GM23248 (cell line): ENCODE results near the gene FUT8. TPM values are rescaled to one million over a fixed set of nuclear protein-coding genes. Genes with fewer than 3 reads are reported as not detected.

ENCODE experiments used
- DNase-seq: peaks from one replicate; pipeline ENCODE4 v3.0.0-alpha.2; 2015
- H2AFZ ChIP-seq: fragments of 200-600 bp; sonication (generic); 2 replicates; pipeline ENCODE4 v1.6.1; 2016; ENCODE audit warnings: antibody characterized with exemption
- H3F3A ChIP-seq: fragments of 200-600 bp; sonication (generic); 2 replicates; pipeline ENCODE4 v1.6.1; 2016; ENCODE audit warnings: mild to moderate bottlenecking, antibody characterized with exemption, mixed run types; ENCODE audit not compliant: insufficient read depth
- H3K27ac ChIP-seq: fragments of 200-600 bp; sonication (generic); 2 replicates; pipeline ENCODE4 v1.5.1; 2016; ENCODE audit warnings: mild to moderate bottlenecking
- H3K27me3 ChIP-seq: fragments of 200-600 bp; sonication (generic); replicated peaks from 2 replicates; pipeline ENCODE4 v1.6.1; 2016; ENCODE audit warnings: mild to moderate bottlenecking; ENCODE audit not compliant: insufficient read depth
- H3K36me3 ChIP-seq: fragments of 200-600 bp; sonication (generic); 2 replicates; pipeline ENCODE4 v1.6.1; 2016; ENCODE audit warnings: low read depth, mild to moderate bottlenecking
- H3K4me1 ChIP-seq: fragments of 200-600 bp; sonication (generic); 2 replicates; pipeline ENCODE4 v1.6.1; 2016; ENCODE audit warnings: mild to moderate bottlenecking; ENCODE audit not compliant: insufficient read depth
- H3K4me2 ChIP-seq: fragments of 200-600 bp; sonication (generic); one replicate; pipeline ENCODE4 v1.6.1; 2016; ENCODE audit warnings: mild to moderate bottlenecking; ENCODE audit not compliant: unreplicated experiment
- H3K4me3 ChIP-seq: fragments of 200-600 bp; sonication (generic); 2 replicates; pipeline ENCODE4 v1.5.1; 2016; ENCODE audit warnings: mild to moderate bottlenecking
- H3K79me2 ChIP-seq: fragments of 200-600 bp; sonication (generic); 2 replicates; pipeline ENCODE4 v1.6.1; 2016; ENCODE audit warnings: mild to moderate bottlenecking; ENCODE audit not compliant: insufficient read depth
- H3K9ac ChIP-seq: fragments of 200-600 bp; sonication (generic); 2 replicates; pipeline ENCODE4 v1.6.1; 2016; ENCODE audit warnings: mild to moderate bottlenecking
- H3K9me2 ChIP-seq: fragments of 200-600 bp; sonication (generic); 2 replicates; pipeline ENCODE4 v1.6.1; 2016; ENCODE audit warnings: mixed run types, mild to moderate bottlenecking, moderate library complexity; ENCODE audit not compliant: insufficient read depth
- H3K9me3 ChIP-seq: fragments of 200-600 bp; sonication (generic); one replicate; pipeline ENCODE4 v1.6.1; 2017; ENCODE audit warnings: low read depth
- H4K20me1 ChIP-seq: fragments of 200-600 bp; sonication (generic); 2 replicates; pipeline ENCODE4 v1.6.0; 2016; ENCODE audit not compliant: insufficient read depth
- EZH2 ChIP-seq: fragments of 200-600 bp; sonication (generic); IDR thresholded peaks from 2 replicates; pipeline ENCODE4 v1.6.1; 2018; ENCODE audit warnings: antibody characterized with exemption, mild to moderate bottlenecking; ENCODE audit not compliant: insufficient read depth, poor library complexity, severe bottlenecking
- EZH2phosphoT487 ChIP-seq: fragments of 200-600 bp; sonication (generic); IDR thresholded peaks from 2 replicates; pipeline ENCODE4 v1.6.1; 2018; ENCODE audit warnings: antibody characterized with exemption, moderate library complexity, mild to moderate bottlenecking, low read depth; ENCODE audit not compliant: insufficient read depth
- WGBS, 2 experiments: methylation state at CpG; one replicate each; pipeline ENCODE4 v1.1.6; 2015 to 2017; ENCODE audit warnings: low lambda C conversion rate in 2 of 2, low coverage in 1 of 2; ENCODE audit errors: missing lambda C conversion rate in 2 of 2; 5-methylcytosine and 5-hydroxymethylcytosine counted together
- in situ Hi-C: fragments of 300-500 bp; cut with MboI; formaldehyde crosslinking; loops from 2 replicates; pipeline ENCODE4 v1.15.0; 2020
- polyA plus RNA-seq: library from polyadenylated mRNA; unstranded; fragments of >200 nt; fragmentation: Nextera tagmentation; extraction: Ambion mirVana; gene quantifications from 2 replicates; pipeline ENCODE4 v1.2.1, GENCODE V29; 2016
- total RNA-seq: library from RNA; depleted of rRNA; stranded (reverse); fragments of >200 nt; shearing (Covaris generic); gene quantifications from 2 replicates; pipeline ENCODE4 v1.2.3, GENCODE V29; 2014

Gene FUT8
- total and polyA plus RNA-seq, 2 experiments from 2014 or later, result 40.0 to 60.6 TPM

GRCh38 chr14:65382586-65382985, 29.9 kb upstream of the FUT8 start:
- Histone ChIP-seq H3K9me3 (no peaks in the 10 kb centered on the region), H3K4me1 (no peaks in the 10 kb centered on the region; the same call in 1 of the 2 replicates), H3K27ac (no peak overlapping the region), H2AFZ (no peak overlapping the region), H3F3A (no peaks in the 10 kb centered on the region), H3K36me3 (no peaks in the 10 kb centered on the region), H3K79me2 (no peaks in the 10 kb centered on the region), H3K9me2 (no peaks in the 10 kb centered on the region), H4K20me1 (no peaks in the 10 kb centered on the region), H3K27me3 (no peaks in the 10 kb centered on the region), H3K4me2 (no peak overlapping the region), H3K9ac (no peak overlapping the region), H3K4me3 (no peak overlapping the region)
- in situ Hi-C loops, result no loop called here
- 52 to 65% methylated on average over 3 of the region's 3 CpGs for WGBS, 2 experiments
- no peak for TF ChIP-seq EZH2
- TF ChIP-seq EZH2phosphoT487, result no peak
- no peak for DNase-seq

GRCh38 chr14:65387171-65387570, 25.4 kb upstream of the FUT8 start:
- H4K20me1 ChIP-seq, result no peaks in the 10 kb centered on the region
- no peaks in the 10 kb centered on the region for H3K27me3 ChIP-seq
- no peak for TF ChIP-seq EZH2phosphoT487
- TF ChIP-seq EZH2, result no peak
- WGBS, 2 experiments, result 89 to 93% methylated on average over 6 of the region's 6 CpGs
- H3K9me3 ChIP-seq, result no peaks in the 10 kb centered on the region
- H2AFZ ChIP-seq, result no peak overlapping the region
- no peaks in the 10 kb centered on the region for H3F3A ChIP-seq
- no peaks in the 10 kb centered on the region for H3K36me3 ChIP-seq
- H3K9me2 ChIP-seq, result no peaks in the 10 kb centered on the region
- H3K4me1 ChIP-seq, result no peaks in the 10 kb centered on the region
- no peak for DNase-seq
- in situ Hi-C loops, result no loop called here
- no peak overlapping the region for H3K9ac ChIP-seq
- H3K79me2 ChIP-seq, result no peaks in the 10 kb centered on the region
- no peak overlapping the region for H3K4me2 ChIP-seq
- no peak overlapping the region for H3K4me3 ChIP-seq
- no peak overlapping the region for H3K27ac ChIP-seq

GRCh38 chr14:65387628-65388027, 24.9 kb upstream of the FUT8 start:
- H3K9ac ChIP-seq, result no peak overlapping the region
- H3K27ac ChIP-seq, result no peak overlapping the region
- no peaks in the 10 kb centered on the region for H4K20me1 ChIP-seq
- no peaks in the 10 kb centered on the region for H3K36me3 ChIP-seq
- H3K27me3 ChIP-seq, result no peaks in the 10 kb centered on the region
- H3K4me1 ChIP-seq, result no peaks in the 10 kb centered on the region
- WGBS, 2 experiments, result 82 to 87% methylated on average over 1 of the region's 1 CpG
- no peaks in the 10 kb centered on the region for H3F3A ChIP-seq
- no peak overlapping the region for H2AFZ ChIP-seq
- H3K9me3 ChIP-seq, result no peaks in the 10 kb centered on the region
- in situ Hi-C loops, result no loop called here
- no peaks in the 10 kb centered on the region for H3K79me2 ChIP-seq
- no peaks in the 10 kb centered on the region for H3K9me2 ChIP-seq
- no peak overlapping the region for H3K4me3 ChIP-seq
- no peak for DNase-seq
- H3K4me2 ChIP-seq, result no peak overlapping the region
- no peak for TF ChIP-seq EZH2phosphoT487

GRCh38 chr14:65392296-65392695, 20.2 kb upstream of the FUT8 start:
- Histone ChIP-seq H3K9me2 (no peaks in the 10 kb centered on the region), H3K4me2 (no peak overlapping the region), H3F3A (no peaks in the 10 kb centered on the region), H4K20me1 (no peaks in the 10 kb centered on the region), H3K4me1 (no peaks in the 10 kb centered on the region), H3K27me3 (no peaks in the 10 kb centered on the region), H3K9ac (no peak overlapping the region), H3K79me2 (no peaks in the 10 kb centered on the region), H3K36me3 (no peaks in the 10 kb centered on the region), H3K27ac (no peak overlapping the region), H2AFZ (no peak overlapping the region), H3K4me3 (no peak overlapping the region), H3K9me3 (no peaks in the 10 kb centered on the region)
- DNase-seq, result no peak
- WGBS, 2 experiments, result 64 to 73% methylated on average over 4 of the region's 4 CpGs
- TF ChIP-seq EZH2 (no peak), EZH2phosphoT487 (no peak)
- in situ Hi-C loops, result no loop called here

- no peak overlapping the region for H3K4me3 ChIP-seq
- no peaks in the 10 kb centered on the region for H3K36me3 ChIP-seq
- 57 to 59% methylated on average over 5 of the region's 5 CpGs for WGBS, 2 experiments
- H3K27ac ChIP-seq, result no peak overlapping the region
- no peaks in the 10 kb centered on the region for H3K79me2 ChIP-seq
- no peak overlapping the region for H2AFZ ChIP-seq
- H3K27me3 ChIP-seq, result no peaks in the 10 kb centered on the region
- TF ChIP-seq EZH2 (no peak), EZH2phosphoT487 (no peak)
- no peaks in the 10 kb centered on the region for H3F3A ChIP-seq
- H3K4me2 ChIP-seq, result no peak overlapping the region
- no peaks in the 10 kb centered on the region for H3K4me1 ChIP-seq
- H3K9ac ChIP-seq, result no peak overlapping the region
- no peaks in the 10 kb centered on the region for H3K9me2 ChIP-seq
- no peak for DNase-seq
- in situ Hi-C loops, result no loop called here
- H4K20me1 ChIP-seq, result no peaks in the 10 kb centered on the region
- H3K9me3 ChIP-seq, result no peaks in the 10 kb centered on the region
Observed at GRCh38 chr14:65396082-65396910, 16.2 kb upstream of the FUT8 start.
